Measurements from ENCODE around the gene DAW1.

The DAW1 gene

GRCh38 chr2:227862741-227863588, 8.5 kb upstream of the DAW1 start:
- H3K4me3 ChIP-seq (ENCODE audit: low read length), result no peak overlapping the region
- H3K27me3 ChIP-seq (ENCODE audit: control insufficient read depth, insufficient read depth, low read length), result no peaks in the 10 kb centered on the region
- H3K36me3 ChIP-seq (ENCODE audit: control insufficient read depth, insufficient read depth, low read length), result no peaks in the 10 kb centered on the region
- H3K9ac ChIP-seq (ENCODE audit: low read length), result no peak overlapping the region
- H3K4me1 ChIP-seq (ENCODE audit: control insufficient read depth, insufficient read depth, low read length), result no peaks in the 10 kb centered on the region
- no peaks in the 10 kb centered on the region for H3K9me3 ChIP-seq (ENCODE audit: control insufficient read depth, low read length)

DNA sequence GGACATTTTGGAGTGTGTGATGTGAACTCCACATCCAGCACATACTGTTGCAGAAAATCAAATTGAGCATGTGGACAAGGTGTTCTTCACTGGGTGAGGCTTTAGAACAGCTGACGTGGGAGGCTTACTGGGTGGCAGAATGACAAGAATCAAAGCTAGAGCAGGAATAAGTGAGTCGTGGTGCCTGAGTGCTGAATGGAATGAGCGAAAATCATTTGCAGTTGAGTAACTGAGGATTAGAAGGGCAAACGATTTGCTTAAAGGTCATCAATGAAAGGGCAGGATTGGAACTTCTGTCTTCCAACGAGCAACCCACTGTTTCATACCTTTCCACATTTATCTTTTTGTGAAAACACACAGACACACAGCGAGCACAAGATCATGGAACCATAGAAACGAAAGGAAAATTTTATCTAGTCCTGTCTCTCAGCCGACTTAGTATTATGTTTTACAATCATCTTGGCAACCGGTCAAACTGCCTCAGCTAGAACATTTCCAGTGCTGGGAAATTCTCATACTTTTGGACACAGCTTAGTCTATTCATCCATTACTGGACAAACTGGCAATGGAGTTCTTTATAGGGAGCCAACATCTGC, 7.2 kb upstream of the DAW1 start:
- Histone ChIP-seq H3K9ac (ENCODE audit: low read length) (no peak overlapping the region), H3K4me3 (ENCODE audit: low read length) (no peak overlapping the region), H3K36me3 (ENCODE audit: control insufficient read depth, insufficient read depth, low read length) (no peaks in the 10 kb centered on the region), H3K9me3 (ENCODE audit: control insufficient read depth, low read length) (no peaks in the 10 kb centered on the region), H3K4me1 (ENCODE audit: control insufficient read depth, insufficient read depth, low read length) (no peaks in the 10 kb centered on the region), H3K27me3 (ENCODE audit: control insufficient read depth, insufficient read depth, low read length) (no peaks in the 10 kb centered on the region)

GRCh38 chr2:227865291-227865690, 6.1 kb upstream of the DAW1 start:
- Histone ChIP-seq H3K36me3 (ENCODE audit: control insufficient read depth, insufficient read depth, low read length) (no peaks in the 10 kb centered on the region), H3K9ac (ENCODE audit: low read length) (no peak overlapping the region), H3K4me3 (ENCODE audit: low read length) (no peak overlapping the region), H3K9me3 (ENCODE audit: control insufficient read depth, low read length) (no peaks in the 10 kb centered on the region), H3K4me1 (ENCODE audit: control insufficient read depth, insufficient read depth, low read length) (no peaks in the 10 kb centered on the region), H3K27me3 (ENCODE audit: control insufficient read depth, insufficient read depth, low read length) (no peaks in the 10 kb centered on the region)

- no peak overlapping the region for H3K4me3 ChIP-seq (ENCODE audit: low read length)
- H3K27me3 ChIP-seq (ENCODE audit: control insufficient read depth, insufficient read depth, low read length), result no peaks in the 10 kb centered on the region
- H3K4me1 ChIP-seq (ENCODE audit: control insufficient read depth, insufficient read depth, low read length), result peaks cover 11% of the 10 kb centered on the region
- no peaks in the 10 kb centered on the region for H3K9me3 ChIP-seq (ENCODE audit: control insufficient read depth, low read length)
- no peak overlapping the region for H3K9ac ChIP-seq (ENCODE audit: low read length)
- H3K36me3 ChIP-seq (ENCODE audit: control insufficient read depth, insufficient read depth, low read length), result no peaks in the 10 kb centered on the region
These were observed 4.0 kb upstream of the DAW1 start for GRCh38 chr2:227867386-227867785.

DNA sequence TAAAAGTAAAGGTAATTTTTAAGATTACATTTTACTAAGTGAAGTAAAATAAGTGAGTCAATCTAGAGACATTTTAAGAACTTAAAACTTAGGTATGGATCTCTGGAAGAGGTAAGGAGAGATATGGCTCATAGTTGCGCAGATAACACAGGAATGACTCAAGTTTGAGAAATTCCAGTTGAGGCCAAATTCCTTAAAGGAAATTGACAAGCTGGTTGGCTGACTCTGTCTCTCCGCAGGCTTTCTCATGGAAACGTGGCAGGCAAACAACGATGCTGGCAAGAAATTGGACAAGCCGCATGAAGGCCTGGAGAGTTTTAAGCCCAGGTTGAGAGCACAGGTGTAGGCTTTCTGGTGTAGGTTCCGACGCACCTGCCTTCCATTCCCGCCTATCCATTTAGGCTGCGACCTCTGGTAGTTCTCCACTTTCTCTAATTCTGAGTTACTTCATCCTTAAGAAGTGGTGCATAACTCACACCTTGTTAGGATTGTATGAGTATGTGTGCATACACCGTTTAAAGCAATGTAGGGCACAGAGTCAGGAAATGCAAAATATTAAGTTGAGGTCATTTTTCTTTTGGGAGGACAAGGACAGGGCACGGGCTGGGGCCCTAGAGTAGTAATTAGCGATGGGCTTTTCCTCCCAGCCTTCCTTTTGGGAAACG, 589 bp upstream of the DAW1 start:
- no peaks in the 10 kb centered on the region for H3K27me3 ChIP-seq (ENCODE audit: control insufficient read depth, insufficient read depth, low read length)

GRCh38 chr2:227872676-227873075, 1.2 kb downstream of the DAW1 start:
- peaks cover 11% of the 10 kb centered on the region for H3K4me1 ChIP-seq (ENCODE audit: control insufficient read depth, insufficient read depth, low read length)
- H3K27me3 ChIP-seq (ENCODE audit: control insufficient read depth, insufficient read depth, low read length), result no peaks in the 10 kb centered on the region
- H3K9ac ChIP-seq (ENCODE audit: low read length), result no peak overlapping the region
- H3K9me3 ChIP-seq (ENCODE audit: control insufficient read depth, low read length), result no peaks in the 10 kb centered on the region
- no peaks in the 10 kb centered on the region for H3K36me3 ChIP-seq (ENCODE audit: control insufficient read depth, insufficient read depth, low read length)
- H3K4me3 ChIP-seq (ENCODE audit: low read length), result no peak overlapping the region

More for the DNA sequence above, 589 bp upstream of the DAW1 start:
- no peaks in the 10 kb centered on the region for H3K9me3 ChIP-seq (ENCODE audit: control insufficient read depth, low read length)
- peak overlapping the region; percentile 24 for H3K9ac ChIP-seq (ENCODE audit: low read length)
- peaks cover 11% of the 10 kb centered on the region for H3K4me1 ChIP-seq (ENCODE audit: control insufficient read depth, insufficient read depth, low read length)
- no peaks in the 10 kb centered on the region for H3K36me3 ChIP-seq (ENCODE audit: control insufficient read depth, insufficient read depth, low read length)
- no peak overlapping the region for H3K4me3 ChIP-seq (ENCODE audit: low read length)

GRCh38 chr2:227876300-227876801, 4.9 kb downstream of the DAW1 start:
- Histone ChIP-seq H3K36me3 (ENCODE audit: control insufficient read depth, insufficient read depth, low read length) (no peaks in the 10 kb centered on the region), H3K4me3 (ENCODE audit: low read length) (no peak overlapping the region), H3K9ac (ENCODE audit: low read length) (no peak overlapping the region), H3K27me3 (ENCODE audit: control insufficient read depth, insufficient read depth, low read length) (no peaks in the 10 kb centered on the region), H3K4me1 (ENCODE audit: control insufficient read depth, insufficient read depth, low read length) (peaks cover 4% of the 10 kb centered on the region), H3K9me3 (ENCODE audit: control insufficient read depth, low read length) (no peaks in the 10 kb centered on the region)

- no peaks in the 10 kb centered on the region for H3K36me3 ChIP-seq (ENCODE audit: control insufficient read depth, insufficient read depth, low read length)
- H3K9ac ChIP-seq (ENCODE audit: low read length), result no peak overlapping the region
These were observed 6.2 kb downstream of the DAW1 start for GRCh38 chr2:227877421-227878310.

DNA sequence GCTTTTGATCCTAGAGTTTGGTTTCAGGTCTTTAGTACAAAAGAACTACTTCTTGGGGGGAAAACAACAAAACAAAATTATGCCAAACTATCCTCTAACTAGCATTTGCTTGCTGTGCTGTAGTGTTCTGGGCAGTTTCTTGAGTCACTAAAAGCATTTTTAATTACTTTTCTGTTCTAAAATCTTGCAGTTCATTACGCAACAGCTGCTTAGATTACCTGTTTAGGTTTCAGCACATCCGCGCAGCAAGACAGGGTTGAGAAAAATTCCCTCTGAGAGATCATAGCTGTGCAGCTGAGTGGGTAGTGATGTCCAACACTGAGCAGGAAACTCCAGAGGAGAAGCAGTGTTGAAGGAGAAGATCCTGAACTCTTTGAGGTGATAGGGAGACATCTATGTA, 9.0 kb downstream of the DAW1 start:
- no peaks in the 10 kb centered on the region for H3K27me3 ChIP-seq (ENCODE audit: control insufficient read depth, insufficient read depth, low read length)
- no peaks in the 10 kb centered on the region for H3K9me3 ChIP-seq (ENCODE audit: control insufficient read depth, low read length)
- no peaks in the 10 kb centered on the region for H3K4me1 ChIP-seq (ENCODE audit: control insufficient read depth, insufficient read depth, low read length)
- no peak overlapping the region for H3K4me3 ChIP-seq (ENCODE audit: low read length)
- H3K36me3 ChIP-seq (ENCODE audit: control insufficient read depth, insufficient read depth, low read length), result no peaks in the 10 kb centered on the region
- H3K9ac ChIP-seq (ENCODE audit: low read length), result no peak overlapping the region

More at GRCh38 chr2:227877421-227878310, 6.2 kb downstream of the DAW1 start:
- Histone ChIP-seq H3K27me3 (ENCODE audit: control insufficient read depth, insufficient read depth, low read length) (no peaks in the 10 kb centered on the region), H3K4me3 (ENCODE audit: low read length) (no peak overlapping the region), H3K4me1 (ENCODE audit: control insufficient read depth, insufficient read depth, low read length) (no peaks in the 10 kb centered on the region), H3K9me3 (ENCODE audit: control insufficient read depth, low read length) (no peaks in the 10 kb centered on the region)

- H3K4me3 ChIP-seq (ENCODE audit: low read length), result no peak overlapping the region
- no peaks in the 10 kb centered on the region for H3K4me1 ChIP-seq (ENCODE audit: control insufficient read depth, insufficient read depth, low read length)
- no peaks in the 10 kb centered on the region for H3K9me3 ChIP-seq (ENCODE audit: control insufficient read depth, low read length)
- no peaks in the 10 kb centered on the region for H3K27me3 ChIP-seq (ENCODE audit: control insufficient read depth, insufficient read depth, low read length)
- H3K9ac ChIP-seq (ENCODE audit: low read length), result no peak overlapping the region
- H3K36me3 ChIP-seq (ENCODE audit: control insufficient read depth, insufficient read depth, low read length), result no peaks in the 10 kb centered on the region
These were observed 10.6 kb downstream of the DAW1 start for GRCh38 chr2:227881866-227882517.

GRCh38 chr2:227884511-227884947, 13.1 kb downstream of the DAW1 start:
- H3K9ac ChIP-seq (ENCODE audit: low read length), result no peak overlapping the region
- H3K4me1 ChIP-seq (ENCODE audit: control insufficient read depth, insufficient read depth, low read length), result no peaks in the 10 kb centered on the region
- no peaks in the 10 kb centered on the region for H3K36me3 ChIP-seq (ENCODE audit: control insufficient read depth, insufficient read depth, low read length)
- no peaks in the 10 kb centered on the region for H3K9me3 ChIP-seq (ENCODE audit: control insufficient read depth, low read length)
- no peaks in the 10 kb centered on the region for H3K27me3 ChIP-seq (ENCODE audit: control insufficient read depth, insufficient read depth, low read length)
- H3K4me3 ChIP-seq (ENCODE audit: low read length), result no peak overlapping the region

Measured in mucosa of stomach (tissue), 1 donor.